ENCODE results near the gene PTPN23. TPM values are rescaled to one million over a fixed set of nuclear protein-coding genes. Genes with fewer than 3 reads are reported as not detected.
"Not testable (repeated sequence)": the region's sequence is repeated elsewhere in the genome, so short reads cannot be mapped to it uniquely, and the experiment has no call there.

PTPN23 gene
- total RNA-seq, 2 experiments from 2014 or later: 13.6 to 40.0 TPM

DNA sequence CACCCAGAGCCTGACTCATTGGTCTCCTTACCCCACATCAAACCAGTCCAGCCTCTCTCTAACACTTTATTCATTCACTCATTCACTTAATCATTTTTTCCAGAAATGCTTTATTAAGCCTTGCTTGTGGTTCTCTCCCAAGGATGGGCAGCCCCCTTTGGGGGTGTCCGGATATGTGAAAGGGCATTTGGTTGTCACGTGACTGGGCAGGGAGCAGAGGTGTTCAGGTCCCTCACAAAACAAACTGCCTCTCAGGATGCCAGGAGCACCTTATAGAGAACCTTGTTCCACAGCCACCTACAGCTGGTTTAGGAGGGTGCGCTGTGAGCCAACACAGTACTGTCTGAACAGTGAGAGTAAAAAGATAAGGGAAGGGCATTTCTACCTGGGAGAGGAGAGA is 25.8 kb upstream of the PTPN23 start:
- no peak overlapping the region for H3K27ac ChIP-seq (ENCODE audit: low read depth, low read length, poor library complexity, severe bottlenecking)
- H4K20me1 ChIP-seq (ENCODE audit: insufficient read depth, low read length): no peaks in the 10 kb centered on the region
- no TSS peak for BruUV-seq (replicated peaks)
- no peaks in the 10 kb centered on the region for H3K9me2 ChIP-seq (ENCODE audit: insufficient read depth, low read length)
- H3K4me1 ChIP-seq (ENCODE audit: insufficient read depth, low read length, poor library complexity, severe bottlenecking): no peaks in the 10 kb centered on the region
- ChIA-PET POLR2A (interaction anchor here (0.6 to 1.3 kb wide), 2 partner anchors 40 to 167 kb away, joined by 3 read pairs; no protein-coding TSS in a partner anchor), CTCF (ENCODE audit: unreplicated experiment) (no interaction called here)
- intact Hi-C loops (cut with micrococcal nuclease; ENCODE audit: unreplicated experiment): no loop called here
- H3K79me2 ChIP-seq (ENCODE audit: insufficient read depth, low read depth, low read length): no peaks in the 10 kb centered on the region
- H2AFZ ChIP-seq (ENCODE audit: low read length): no peak overlapping the region
- TF ChIP-seq, protein P1, sequence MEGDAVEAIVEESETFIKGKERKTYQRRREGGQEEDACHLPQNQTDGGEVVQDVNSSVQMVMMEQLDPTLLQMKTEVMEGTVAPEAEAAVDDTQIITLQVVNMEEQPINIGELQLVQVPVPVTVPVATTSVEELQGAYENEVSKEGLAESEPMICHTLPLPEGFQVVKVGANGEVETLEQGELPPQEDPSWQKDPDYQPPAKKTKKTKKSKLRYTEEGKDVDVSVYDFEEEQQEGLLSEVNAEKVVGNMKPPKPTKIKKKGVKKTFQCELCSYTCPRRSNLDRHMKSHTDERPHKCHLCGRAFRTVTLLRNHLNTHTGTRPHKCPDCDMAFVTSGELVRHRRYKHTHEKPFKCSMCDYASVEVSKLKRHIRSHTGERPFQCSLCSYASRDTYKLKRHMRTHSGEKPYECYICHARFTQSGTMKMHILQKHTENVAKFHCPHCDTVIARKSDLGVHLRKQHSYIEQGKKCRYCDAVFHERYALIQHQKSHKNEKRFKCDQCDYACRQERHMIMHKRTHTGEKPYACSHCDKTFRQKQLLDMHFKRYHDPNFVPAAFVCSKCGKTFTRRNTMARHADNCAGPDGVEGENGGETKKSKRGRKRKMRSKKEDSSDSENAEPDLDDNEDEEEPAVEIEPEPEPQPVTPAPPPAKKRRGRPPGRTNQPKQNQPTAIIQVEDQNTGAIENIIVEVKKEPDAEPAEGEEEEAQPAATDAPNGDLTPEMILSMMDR (conservative IDR thresholded peaks at IDR 0.05; ENCODE audit: low read length): no peak
- no peak for TF ChIP-seq EZH2phosphoT487 (IDR thresholded peaks at IDR 0.05; ENCODE audit: borderline replicate concordance, low read depth, low read length)
- peaks cover 16% of the 10 kb centered on the region for H3K9me3 ChIP-seq (ENCODE audit: low read length)
- no peak overlapping the region for H3K4me2 ChIP-seq (ENCODE audit: low read length)
- no peaks in the 10 kb centered on the region for H3K36me3 ChIP-seq (ENCODE audit: insufficient read depth, low read length)
- no peak overlapping the region for H3K4me3 ChIP-seq (ENCODE audit: low read depth, low read length, poor library complexity, severe bottlenecking)
- DNase-seq (ENCODE audit: low spot score): no peak

DNA sequence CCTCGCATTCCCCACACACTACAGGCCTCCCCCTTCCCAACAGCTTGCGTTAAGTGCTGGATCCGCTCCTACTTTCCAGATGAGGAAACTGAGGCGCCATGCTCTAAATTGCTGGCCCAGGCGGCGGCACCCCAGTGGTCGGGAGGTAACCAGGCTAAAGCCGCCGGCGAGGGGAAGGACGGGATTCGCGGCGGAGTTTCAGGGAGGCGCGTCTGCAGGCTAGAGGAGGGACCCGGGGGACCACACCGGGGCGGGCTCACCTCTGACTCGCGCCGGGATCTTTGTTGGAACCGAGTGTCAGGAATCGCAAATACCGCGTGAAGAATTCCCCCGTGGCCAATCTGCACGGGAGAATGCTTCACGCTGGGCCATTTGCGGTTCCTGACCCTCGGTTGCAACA is 24.6 kb upstream of the PTPN23 start:
- CTCF ChIA-PET (ENCODE audit: unreplicated experiment): no interaction called here
- TF ChIP-seq, protein P1 (conservative IDR thresholded peaks at IDR 0.05; ENCODE audit: low read length): no peak
- no peak for TF ChIP-seq EZH2phosphoT487 (IDR thresholded peaks at IDR 0.05; ENCODE audit: borderline replicate concordance, low read depth, low read length)
- intact Hi-C loops (cut with micrococcal nuclease; ENCODE audit: unreplicated experiment): no loop called here
- Histone ChIP-seq H4K20me1 (ENCODE audit: insufficient read depth, low read length) (no peaks in the 10 kb centered on the region), H3K79me2 (ENCODE audit: insufficient read depth, low read depth, low read length) (no peaks in the 10 kb centered on the region), H3K36me3 (ENCODE audit: insufficient read depth, low read length) (no peaks in the 10 kb centered on the region), H3K9me2 (ENCODE audit: insufficient read depth, low read length) (no peaks in the 10 kb centered on the region), H3K4me1 (ENCODE audit: insufficient read depth, low read length, poor library complexity, severe bottlenecking) (no peaks in the 10 kb centered on the region), H3K27ac (ENCODE audit: low read depth, low read length, poor library complexity, severe bottlenecking) (no peak overlapping the region), H3K9me3 (ENCODE audit: low read length) (peaks cover 18% of the 10 kb centered on the region), H3K4me3 (ENCODE audit: low read depth, low read length, poor library complexity, severe bottlenecking) (no peak overlapping the region), H2AFZ (ENCODE audit: low read length) (no peak overlapping the region), H3K4me2 (ENCODE audit: low read length) (no peak overlapping the region)
- POLR2A ChIA-PET: interaction anchor here (0.6 kb wide), 1 partner anchor 260 kb away, joined by 3 read pairs; no protein-coding TSS in a partner anchor
- DNase-seq (ENCODE audit: low spot score): no peak
- BruUV-seq (replicated peaks): no TSS peak

- Histone ChIP-seq H3K9me3 (ENCODE audit: low read length) (peaks cover 18% of the 10 kb centered on the region), H3K4me2 (ENCODE audit: low read length) (no peak overlapping the region), H3K9me2 (ENCODE audit: insufficient read depth, low read length) (no peaks in the 10 kb centered on the region), H4K20me1 (ENCODE audit: insufficient read depth, low read length) (no peaks in the 10 kb centered on the region), H2AFZ (ENCODE audit: low read length) (no peak overlapping the region), H3K27ac (ENCODE audit: low read depth, low read length, poor library complexity, severe bottlenecking) (no peak overlapping the region), H3K36me3 (ENCODE audit: insufficient read depth, low read length) (no peaks in the 10 kb centered on the region), H3K79me2 (ENCODE audit: insufficient read depth, low read depth, low read length) (no peaks in the 10 kb centered on the region), H3K4me1 (ENCODE audit: insufficient read depth, low read length, poor library complexity, severe bottlenecking) (peaks cover 7% of the 10 kb centered on the region), H3K4me3 (ENCODE audit: low read depth, low read length, poor library complexity, severe bottlenecking) (no peak overlapping the region)
- ChIA-PET CTCF (ENCODE audit: unreplicated experiment) (no interaction called here), POLR2A (interaction anchor here (0.6 to 1.2 kb wide), 2 partner anchors 41 to 73 kb away, joined by 3 read pairs; no protein-coding TSS in a partner anchor)
- intact Hi-C loops (cut with micrococcal nuclease; ENCODE audit: unreplicated experiment): no loop called here
- TF ChIP-seq, protein P1 (conservative IDR thresholded peaks at IDR 0.05; ENCODE audit: low read length): no peak
- no peak for TF ChIP-seq EZH2phosphoT487 (IDR thresholded peaks at IDR 0.05; ENCODE audit: borderline replicate concordance, low read depth, low read length)
- DNase-seq (ENCODE audit: low spot score): no peak
- BruUV-seq (replicated peaks): no TSS peak
Observed at GRCh38 chr3:47359323-47359722, 21.5 kb upstream of the PTPN23 start.

DNA sequence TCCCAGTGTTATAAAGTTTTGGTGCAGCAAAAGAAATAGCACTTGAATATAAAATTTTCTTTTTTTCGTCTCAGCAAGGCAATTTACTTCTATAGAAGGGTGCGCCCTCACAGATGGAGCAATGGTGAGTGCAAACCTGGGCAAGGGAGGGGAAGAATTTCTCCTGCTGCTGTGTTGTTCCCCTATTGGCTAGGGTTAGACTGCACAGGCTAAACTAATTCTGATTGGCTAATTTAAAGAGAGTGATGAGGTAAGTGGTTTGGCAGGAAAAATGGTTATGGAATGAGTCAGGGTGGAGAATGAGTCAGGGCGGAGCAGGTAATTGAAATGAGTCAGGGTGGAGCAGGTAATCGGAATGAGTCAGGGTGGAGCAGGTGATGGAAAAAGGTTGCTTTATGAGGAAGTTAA is 20.7 kb upstream of the PTPN23 start:
- H3K4me2 ChIP-seq (ENCODE audit: low read length); H3K36me3 ChIP-seq (ENCODE audit: insufficient read depth, low read length); H4K20me1 ChIP-seq (ENCODE audit: insufficient read depth, low read length); H3K4me1 ChIP-seq (ENCODE audit: insufficient read depth, low read length, poor library complexity, severe bottlenecking); H3K9me2 ChIP-seq (ENCODE audit: insufficient read depth, low read length); H2AFZ ChIP-seq (ENCODE audit: low read length); H3K27ac ChIP-seq (ENCODE audit: low read depth, low read length, poor library complexity, severe bottlenecking); DNase-seq (ENCODE audit: low spot score); BruUV-seq (replicated peaks); POLR2A ChIA-PET; H3K4me3 ChIP-seq (ENCODE audit: low read depth, low read length, poor library complexity, severe bottlenecking); CTCF ChIA-PET (ENCODE audit: unreplicated experiment); H3K79me2 ChIP-seq (ENCODE audit: insufficient read depth, low read depth, low read length): not testable (repeated sequence)
- intact Hi-C loops (cut with micrococcal nuclease; ENCODE audit: unreplicated experiment): loop anchor here (10.0 kb wide), 1 partner anchor 115 kb away; no protein-coding TSS in a partner anchor
- H3K9me3 ChIP-seq (ENCODE audit: low read length): peaks cover 18% of the 10 kb centered on the region
